KMS-11 (cell line): ENCODE data around the gene VAX1.

Source experiments
- H2AFZ ChIP-seq: fragments of 200-600 bp; sonication (generic); 2 replicates; pipeline ENCODE4 v1.6.1; 2016; ENCODE audit warnings: antibody characterized with exemption, mixed run types, low read depth
- H3K27ac ChIP-seq: fragments of 200-600 bp; sonication (generic); 2 replicates; pipeline ENCODE4 v1.6.1; 2016; ENCODE audit warnings: mild to moderate bottlenecking, mixed run types
- H3K27me3 ChIP-seq: fragments of 200-600 bp; sonication (generic); 2 replicates; pipeline ENCODE4 v1.6.1; 2017; ENCODE audit warnings: mild to moderate bottlenecking, low read depth, mixed run types, moderate library complexity; ENCODE audit not compliant: insufficient read depth
- H3K36me3 ChIP-seq: fragments of 200-600 bp; sonication (generic); 2 replicates; pipeline ENCODE4 v1.6.1; 2017; ENCODE audit warnings: mild to moderate bottlenecking, mixed run types; ENCODE audit not compliant: insufficient read depth
- H3K4me1 ChIP-seq: fragments of 200-600 bp; sonication (generic); 2 replicates; pipeline ENCODE4 v1.6.1; 2016; ENCODE audit warnings: mild to moderate bottlenecking, low read depth, mixed run types; ENCODE audit not compliant: poor library complexity, severe bottlenecking
- H3K4me2 ChIP-seq: fragments of 200-600 bp; sonication (generic); 2 replicates; pipeline ENCODE4 v1.7.0; 2016; ENCODE audit warnings: mild to moderate bottlenecking, mixed run types
- H3K4me3 ChIP-seq: fragments of 200-600 bp; sonication (generic); IDR thresholded peaks from 2 replicates; pipeline ENCODE4 v1.6.1; 2017; ENCODE audit warnings: low read depth, low read length, mixed read lengths; ENCODE audit not compliant: insufficient read depth
- H3K79me2 ChIP-seq: fragments of 200-600 bp; sonication (generic); 2 replicates; pipeline ENCODE4 v1.6.1; 2016; ENCODE audit warnings: low read depth, mixed run types; ENCODE audit not compliant: insufficient read depth
- H3K9ac ChIP-seq: fragments of 200-600 bp; sonication (generic); 2 replicates; pipeline ENCODE4 v1.6.1; 2016; ENCODE audit warnings: mild to moderate bottlenecking, mixed run types
- H4K20me1 ChIP-seq: fragments of 200-600 bp; sonication (generic); 2 replicates; pipeline ENCODE4 v1.6.1; 2016; ENCODE audit warnings: mild to moderate bottlenecking, mixed run types; ENCODE audit not compliant: insufficient read depth
- CTCF ChIP-seq: fragments of 200-600 bp; sonication (generic); conservative IDR thresholded peaks from 2 replicates; pipeline ENCODE4 v1.6.1; 2017; ENCODE audit warnings: low read depth, mild to moderate bottlenecking, antibody characterized with exemption, low read length, moderate library complexity, mixed read lengths

VAX1 gene

GRCh38 chr10:117112220-117112619 is 25.9 kb downstream of the VAX1 start:
- no peak overlapping the region for H3K9ac ChIP-seq

DNA sequence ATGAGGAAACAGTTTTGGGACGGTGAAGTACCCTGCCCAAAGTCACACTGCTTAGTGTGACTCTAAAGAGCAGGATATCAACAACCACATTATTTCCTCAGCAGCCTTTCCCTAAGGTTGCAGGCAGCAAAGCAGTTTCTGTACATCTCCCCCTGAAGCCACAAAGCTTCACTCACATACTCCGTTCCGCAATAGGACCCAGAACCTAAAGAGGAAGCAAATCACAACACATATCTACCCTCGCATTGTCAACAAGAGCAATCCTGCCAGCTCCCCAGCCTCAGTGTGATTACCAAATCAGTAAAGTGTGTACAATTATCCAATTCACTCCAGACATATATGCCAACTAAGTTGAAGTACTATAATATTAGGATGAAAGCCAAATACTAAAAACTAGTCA is 30.8 kb downstream of the VAX1 start:
- no peaks in the 10 kb centered on the region for H3K27me3 ChIP-seq
- TF ChIP-seq CTCF: no peak
- no peak overlapping the region for H3K27ac ChIP-seq
- no peak overlapping the region for H2AFZ ChIP-seq
- no peaks in the 10 kb centered on the region for H3K4me1 ChIP-seq
- H3K4me2 ChIP-seq: no peak overlapping the region
- no peaks in the 10 kb centered on the region for H3K79me2 ChIP-seq
- no peak overlapping the region for H3K9ac ChIP-seq
- H3K36me3 ChIP-seq: no peaks in the 10 kb centered on the region
- no peak overlapping the region for H3K4me3 ChIP-seq
- no peaks in the 10 kb centered on the region for H4K20me1 ChIP-seq

More at GRCh38 chr10:117112220-117112619, 25.9 kb downstream of the VAX1 start:
- Histone ChIP-seq H3K27me3 (no peaks in the 10 kb centered on the region), H3K27ac (no peak overlapping the region), H3K4me3 (no peak overlapping the region), H3K36me3 (no peaks in the 10 kb centered on the region), H3K4me1 (no peaks in the 10 kb centered on the region), H4K20me1 (no peaks in the 10 kb centered on the region), H3K4me2 (no peak overlapping the region), H3K79me2 (no peaks in the 10 kb centered on the region), H2AFZ (no peak overlapping the region)
- TF ChIP-seq CTCF: 0 out of 2 replicates have a peak, but pooled peaks have one; percentile 14

- H3K27me3 ChIP-seq: no peaks in the 10 kb centered on the region
- TF ChIP-seq CTCF: no peak
- no peak overlapping the region for H3K9ac ChIP-seq
- H3K36me3 ChIP-seq: no peaks in the 10 kb centered on the region
- H2AFZ ChIP-seq: no peak overlapping the region
- no peaks in the 10 kb centered on the region for H3K4me1 ChIP-seq
- no peaks in the 10 kb centered on the region for H3K79me2 ChIP-seq
- H3K4me3 ChIP-seq: no peak overlapping the region
- H3K27ac ChIP-seq: no peak overlapping the region
- no peaks in the 10 kb centered on the region for H4K20me1 ChIP-seq
- H3K4me2 ChIP-seq: no peak overlapping the region
These were observed 41.4 kb downstream of the VAX1 start for GRCh38 chr10:117096599-117097201.

- Histone ChIP-seq H3K4me3 (no peak overlapping the region), H4K20me1 (no peaks in the 10 kb centered on the region), H3K9ac (no peak overlapping the region), H3K27ac (no peak overlapping the region), H3K27me3 (no peaks in the 10 kb centered on the region), H3K36me3 (no peaks in the 10 kb centered on the region), H3K4me1 (no peaks in the 10 kb centered on the region), H3K79me2 (no peaks in the 10 kb centered on the region), H2AFZ (no peak overlapping the region), H3K4me2 (no peak overlapping the region)
- no peak for TF ChIP-seq CTCF
These were observed 43.2 kb downstream of the VAX1 start for GRCh38 chr10:117094856-117095255.
